DMS79 treated with DMSO at 0.1 percent for 48 hours (cell line): Measurements from ENCODE around the gene CORO1C.

Experiments
- DNase-seq: peaks from one replicate; lab custom pipeline; 2025; lab: John Stamatoyannopoulos, UW

The CORO1C gene

GRCh38 chr12:108696111-108696995 is 35.0 kb downstream of the CORO1C start:
- peak; percentile 98 for DNase-seq

- no peak for DNase-seq
Measured at GRCh38 chr12:108694812-108695278, 36.5 kb downstream of the CORO1C start.

- DNase-seq = no peak
Measured at GRCh38 chr12:108693751-108694150, 37.6 kb downstream of the CORO1C start.

GRCh38 chr12:108693186-108693730 is 38.1 kb downstream of the CORO1C start:
- no peak for DNase-seq

GRCh38 chr12:108691998-108692808 is 39.1 kb downstream of the CORO1C start:
- DNase-seq = peak; percentile 98

- DNase-seq = peak; percentile 98
Measured at GRCh38 chr12:108691175-108691997, 39.9 kb downstream of the CORO1C start.

- no peak for DNase-seq
Measured at GRCh38 chr12:108690542-108691174, 40.7 kb downstream of the CORO1C start.

GRCh38 chr12:108690191-108690518 is 41.2 kb downstream of the CORO1C start:
- DNase-seq = no peak

GRCh38 chr12:108689314-108690190 is 41.8 kb downstream of the CORO1C start:
- DNase-seq = peak; percentile 41

- DNase-seq = no peak
Measured at GRCh38 chr12:108686780-108687179, 44.5 kb downstream of the CORO1C start.

GRCh38 chr12:108685469-108686260 is 45.7 kb downstream of the CORO1C start:
- DNase-seq = no peak

- DNase-seq = no peak
Measured at GRCh38 chr12:108683906-108684556, 47.3 kb downstream of the CORO1C start.

- no peak for DNase-seq
Measured at GRCh38 chr12:108681317-108681716, 50.0 kb downstream of the CORO1C start.

- DNase-seq = no peak
Measured at GRCh38 chr12:108679106-108679681, 52.1 kb downstream of the CORO1C start.

GRCh38 chr12:108678104-108678730 is 53.1 kb downstream of the CORO1C start:
- DNase-seq = no peak

GRCh38 chr12:108677381-108677780 is 53.9 kb downstream of the CORO1C start:
- DNase-seq = no peak

- no peak for DNase-seq
Measured at GRCh38 chr12:108676707-108677106, 54.6 kb downstream of the CORO1C start.

- no peak for DNase-seq
Measured at GRCh38 chr12:108675792-108676191, 55.5 kb downstream of the CORO1C start.
